LHCN-M2 (cell line): Measurements from ENCODE around the gene LRRC10. TPM values are rescaled to one million over a fixed set of nuclear protein-coding genes. Genes with fewer than 3 reads are reported as not detected.
A peak's percentile ranks its signal among the peaks of the same experiment; 100 is the strongest.

Experiments
- DNase-seq: peaks from one replicate; pipeline ENCODE4 v3.0.0-alpha.2; 2012; ENCODE audit warnings: low read depth
- polyA plus RNA-seq: library from polyadenylated mRNA; unstranded; fragments of >200 nt; gene quantifications from one replicate; pipeline ENCODE4 v1.2.1, GENCODE V29; 2012; ENCODE audit warnings: missing spikeins
- total RNA-seq: library from RNA; depleted of rRNA; stranded (reverse); fragments of >200 nt; gene quantifications from 2 replicates; pipeline ENCODE4 v1.2.3, GENCODE V29; 2014; rRNA removed

The LRRC10 gene
- not detected in 2 replicates for total RNA-seq
- not detected for polyA plus RNA-seq

- no peak for DNase-seq
Measured at GRCh38 chr12:69610729-69611128, at the start of gene LRRC10. Gene LRRC10 (minus strand): TSS chr12:69610907. CDS start chr12:69610838, 69 bp downstream.

GRCh38 chr12:69660164-69660863 lies 49.6 kb upstream of the LRRC10 start:
- DNase-seq: no peak

GRCh38 chr12:69658203-69658602 lies 47.5 kb upstream of the LRRC10 start:
- DNase-seq: no peak

GRCh38 chr12:69657376-69658137 lies 46.9 kb upstream of the LRRC10 start:
- DNase-seq: peak; percentile 71

- peak; percentile 83 for DNase-seq
Measured at GRCh38 chr12:69655616-69656340, 45.1 kb upstream of the LRRC10 start.

- DNase-seq: peak; percentile 24
Measured at GRCh38 chr12:69653703-69654102, 43.0 kb upstream of the LRRC10 start.

GRCh38 chr12:69651922-69652321 lies 41.2 kb upstream of the LRRC10 start:
- no peak for DNase-seq

- DNase-seq: no peak
Measured at GRCh38 chr12:69649529-69649928, 38.8 kb upstream of the LRRC10 start.

GRCh38 chr12:69648476-69648875 lies 37.8 kb upstream of the LRRC10 start:
- DNase-seq: peak; percentile 78

- DNase-seq: no peak
Measured at GRCh38 chr12:69647178-69647577, 36.5 kb upstream of the LRRC10 start.

- DNase-seq: no peak
Measured at GRCh38 chr12:69645031-69645430, 34.3 kb upstream of the LRRC10 start.

GRCh38 chr12:69644511-69644910 lies 33.8 kb upstream of the LRRC10 start:
- no peak for DNase-seq

GRCh38 chr12:69642531-69642930 lies 31.8 kb upstream of the LRRC10 start:
- no peak for DNase-seq

GRCh38 chr12:69641546-69641945 lies 30.8 kb upstream of the LRRC10 start:
- DNase-seq: no peak

- peak; percentile 57 for DNase-seq
Measured at GRCh38 chr12:69639400-69640016, 28.8 kb upstream of the LRRC10 start.

- DNase-seq: no peak
Measured at GRCh38 chr12:69633061-69633460, 22.4 kb upstream of the LRRC10 start.

GRCh38 chr12:69630191-69630590 lies 19.5 kb upstream of the LRRC10 start:
- DNase-seq: peak; percentile 16

GRCh38 chr12:69627501-69627900 lies 16.8 kb upstream of the LRRC10 start:
- no peak for DNase-seq

- DNase-seq: no peak
Measured at GRCh38 chr12:69623970-69624369, 13.3 kb upstream of the LRRC10 start.

GRCh38 chr12:69621551-69621950 lies 10.8 kb upstream of the LRRC10 start:
- no peak for DNase-seq

- DNase-seq: no peak
Measured at GRCh38 chr12:69620921-69621320, 10.2 kb upstream of the LRRC10 start.

- DNase-seq: no peak
Measured at GRCh38 chr12:69620077-69620476, 9.4 kb upstream of the LRRC10 start.
